ENCODE data around the gene HMOX2.

GRCh38 chr16:4532238-4532637 is 56.0 kb downstream of the HMOX2 start:
- TF ChIP-seq CTCF (IDR thresholded peaks at IDR 0.05): no peak
- TF ChIP-seq POLR2A (IDR thresholded peaks at IDR 0.05): no peak

Data from heart left ventricle (tissue), 13 donors.